SU-DHL-6 (cell line): ENCODE measurements around the gene USP31.

Source experiments
- H2AFZ ChIP-seq: fragments of 200-600 bp; sonication (generic); 2 replicates; pipeline ENCODE4 v1.6.1; 2014; ENCODE audit warnings: low read depth, mild to moderate bottlenecking, moderate library complexity, mixed read lengths, antibody characterized with exemption, low read length; ENCODE audit not compliant: severe bottlenecking
- H3F3A ChIP-seq: fragments of 200-600 bp; shearing (Covaris generic); 2 replicates; pipeline ENCODE4 v1.6.0; 2016; ENCODE audit warnings: antibody characterized with exemption, mild to moderate bottlenecking; ENCODE audit not compliant: insufficient read depth
- H3K27ac ChIP-seq: fragments of 200-600 bp; sonication (generic); 2 replicates; pipeline ENCODE4 v1.5.1; 2016; ENCODE audit warnings: low read depth, mild to moderate bottlenecking, low read length, moderate library complexity, mixed read lengths
- H3K27me3 ChIP-seq: fragments of 200-600 bp; sonication (generic), shearing (Covaris generic); 2 replicates; pipeline ENCODE4 v1.6.0; 2014; ENCODE audit warnings: mild to moderate bottlenecking, low read length
- H3K36me3 ChIP-seq: fragments of 200-600 bp; sonication (generic); 2 replicates; pipeline ENCODE4 v1.6.1; 2014; ENCODE audit warnings: mild to moderate bottlenecking, low read length, mixed read lengths
- H3K4me2 ChIP-seq: fragments of 300-600, 200-600 bp; shearing (Covaris generic), sonication (generic); 2 replicates; pipeline ENCODE4 v1.6.0; 2014; ENCODE audit warnings: low read length, low read depth, mild to moderate bottlenecking; ENCODE audit not compliant: poor library complexity, severe bottlenecking
- H3K4me3 ChIP-seq: fragments of 200-600 bp; sonication (generic); 2 replicates; pipeline ENCODE4 v1.5.1; 2014; ENCODE audit warnings: antibody characterized with exemption, low read length, mild to moderate bottlenecking, mixed read lengths; ENCODE audit not compliant: insufficient read depth, poor library complexity, severe bottlenecking
- H3K79me2 ChIP-seq: fragments of 200-600 bp; sonication (generic); 2 replicates; pipeline ENCODE4 v1.6.1; 2014; ENCODE audit warnings: mild to moderate bottlenecking, low read length, moderate library complexity; ENCODE audit not compliant: insufficient read depth
- H3K9ac ChIP-seq: fragments of 200-600 bp; sonication (generic); 2 replicates; pipeline ENCODE4 v1.7.0; 2014; ENCODE audit warnings: mild to moderate bottlenecking, low read length
- H3K9me2 ChIP-seq: fragments of 200-600 bp; sonication (generic); replicated peaks from 2 replicates; pipeline ENCODE4 v1.6.1; 2014; ENCODE audit warnings: low read length; ENCODE audit not compliant: insufficient read depth
- H3K9me3 ChIP-seq: fragments of 200-600 bp; sonication (generic); 2 replicates; pipeline ENCODE4 v1.6.1; 2014; ENCODE audit warnings: low read length, mixed read lengths; ENCODE audit not compliant: insufficient read depth
- H4K20me1 ChIP-seq: fragments of 200-600 bp; sonication (generic); 2 replicates; pipeline ENCODE4 v1.6.1; 2014; ENCODE audit warnings: low read depth, mild to moderate bottlenecking, antibody characterized with exemption, low read length, moderate library complexity, mixed read lengths
- CTCF ChIP-seq: fragments of 200-600 bp; sonication (generic); IDR thresholded peaks from one replicate; pipeline ENCODE4 v1.5.1; 2017; ENCODE audit warnings: antibody characterized with exemption, mild to moderate bottlenecking, low read length, moderate library complexity; ENCODE audit not compliant: insufficient read depth, poor library complexity, severe bottlenecking
- EZH2phosphoT487 ChIP-seq: fragments of 200-600 bp; sonication (generic), shearing (Covaris generic); conservative IDR thresholded peaks from 2 replicates; pipeline ENCODE4 v1.6.1; 2018; ENCODE audit warnings: mild to moderate bottlenecking, antibody characterized with exemption, low read length, moderate library complexity, mixed read lengths

USP31 gene

GRCh38 chr16:23110257-23110899, 38.9 kb downstream of the USP31 start:
- Histone ChIP-seq H3K4me2 (no peak overlapping the region), H3K27ac (no peak overlapping the region), H3F3A (no peaks in the 10 kb centered on the region), H3K9ac (no peak overlapping the region), H3K9me3 (no peaks in the 10 kb centered on the region), H3K9me2 (no peaks in the 10 kb centered on the region), H4K20me1 (no peaks in the 10 kb centered on the region), H3K36me3 (no peaks in the 10 kb centered on the region), H3K4me3 (no peak overlapping the region), H3K79me2 (no peaks in the 10 kb centered on the region), H3K27me3 (no peaks in the 10 kb centered on the region), H2AFZ (no peak overlapping the region)
- TF ChIP-seq EZH2phosphoT487 (no peak), CTCF (no peak)

GRCh38 chr16:23107936-23108335, 41.3 kb downstream of the USP31 start:
- Histone ChIP-seq H3K36me3 (no peaks in the 10 kb centered on the region), H3K79me2 (no peaks in the 10 kb centered on the region), H3F3A (no peaks in the 10 kb centered on the region), H4K20me1 (no peaks in the 10 kb centered on the region), H2AFZ (no peak overlapping the region), H3K9me3 (no peaks in the 10 kb centered on the region), H3K27me3 (no peaks in the 10 kb centered on the region), H3K4me3 (no peak overlapping the region), H3K27ac (no peak overlapping the region), H3K4me2 (no peak overlapping the region), H3K9me2 (no peaks in the 10 kb centered on the region), H3K9ac (no peak overlapping the region)
- TF ChIP-seq CTCF (no peak), EZH2phosphoT487 (no peak)

- no peak overlapping the region for H3K4me2 ChIP-seq
- TF ChIP-seq CTCF, result no peak
- no peak for TF ChIP-seq EZH2phosphoT487
- no peaks in the 10 kb centered on the region for H3K79me2 ChIP-seq
- H3K9me3 ChIP-seq, result no peaks in the 10 kb centered on the region
- H3K27ac ChIP-seq, result no peak overlapping the region
- no peak overlapping the region for H3K4me3 ChIP-seq
- no peak overlapping the region for H2AFZ ChIP-seq
- no peaks in the 10 kb centered on the region for H3K9me2 ChIP-seq
- no peak overlapping the region for H3K9ac ChIP-seq
- no peaks in the 10 kb centered on the region for H3F3A ChIP-seq
- no peaks in the 10 kb centered on the region for H4K20me1 ChIP-seq
- H3K27me3 ChIP-seq, result no peaks in the 10 kb centered on the region
- H3K36me3 ChIP-seq, result no peaks in the 10 kb centered on the region
Measured at GRCh38 chr16:23107117-23107516, 42.1 kb downstream of the USP31 start.
